OCI-LY3 (cell line): ENCODE data around the gene CD300LG.

ENCODE experiments used
- H2AFZ ChIP-seq: fragments of 200-600, 300-600 bp; shearing (Covaris generic); 2 replicates; pipeline ENCODE4 v1.6.0; 2014; ENCODE audit warnings: antibody characterized with exemption, low read depth, low read length
- H3K27ac ChIP-seq: fragments of 200-600, 300-600 bp; sonication (generic); 2 replicates; pipeline ENCODE4 v1.5.1; 2014; ENCODE audit warnings: mild to moderate bottlenecking, low read length, moderate library complexity, mixed read lengths
- H3K27me3 ChIP-seq: fragments of 200-600, 300-600 bp; sonication (generic); 2 replicates; pipeline ENCODE4 v1.6.1; 2014; ENCODE audit warnings: low read depth, low read length, mixed read lengths
- H3K36me3 ChIP-seq: fragments of 200-600, 300-600 bp; sonication (generic); replicated peaks from 2 replicates; pipeline ENCODE3; 2014; ENCODE audit warnings: low read depth, low read length, mixed read lengths
- H3K4me1 ChIP-seq: fragments of 300-600, 200-600 bp; sonication (generic); 2 replicates; pipeline ENCODE4 v1.6.1; 2014; ENCODE audit warnings: low read length, mixed read lengths
- H3K4me2 ChIP-seq: fragments of 200-600, 300-600 bp; sonication (generic); 2 replicates; pipeline ENCODE4 v1.6.1; 2014; ENCODE audit warnings: low read length, mixed read lengths
- H3K4me3 ChIP-seq: fragments of 300-600, 200-600 bp; sonication (generic); 2 replicates; pipeline ENCODE4 v1.5.1; 2014; ENCODE audit warnings: antibody characterized with exemption, mild to moderate bottlenecking, low read length, moderate library complexity
- H3K79me2 ChIP-seq: fragments of 300-600, 200-600 bp; shearing (Covaris generic); 2 replicates; pipeline ENCODE4 v1.6.1; 2014; ENCODE audit warnings: mild to moderate bottlenecking, low read length, mixed read lengths
- H3K9ac ChIP-seq: fragments of 300-600, 200-600 bp; shearing (Covaris generic); 2 replicates; pipeline ENCODE4 v1.6.0; 2014; ENCODE audit warnings: mild to moderate bottlenecking, low read length, moderate library complexity
- H3K9me3 ChIP-seq: fragments of 200-600, 300-600 bp; shearing (Covaris generic); 2 replicates; pipeline ENCODE4 v1.6.1; 2014; ENCODE audit warnings: low read length, mixed read lengths; ENCODE audit not compliant: insufficient read depth
- H4K20me1 ChIP-seq: fragments of 200-600, 300-600 bp; sonication (generic); 2 replicates; pipeline ENCODE4 v1.6.1; 2016; ENCODE audit warnings: low read length, mixed read lengths; ENCODE audit not compliant: insufficient read depth
- CTCF ChIP-seq: fragments of 200-600, 300-600 bp; sonication (generic); IDR thresholded peaks from 2 replicates; pipeline ENCODE4 v1.5.1; 2014; ENCODE audit warnings: antibody characterized with exemption, low read length, low read depth
- EZH2phosphoT487 ChIP-seq: fragments of 200-600 bp; shearing (Covaris generic); IDR thresholded peaks from 2 replicates; pipeline ENCODE4 v1.6.1; 2018; ENCODE audit warnings: antibody characterized with exemption, mixed run types, low read depth

Gene CD300LG

GRCh38 chr17:43860927-43861622 lies 14.1 kb downstream of the CD300LG start:
- Histone ChIP-seq H3K36me3 (no peaks in the 10 kb centered on the region), H3K4me2 (no peak overlapping the region), H3K27me3 (peaks cover 19% of the 10 kb centered on the region), H3K79me2 (no peaks in the 10 kb centered on the region), H3K4me3 (no peak overlapping the region), H2AFZ (no peak overlapping the region), H3K27ac (no peak overlapping the region), H3K4me1 (peaks cover 12% of the 10 kb centered on the region; the same call in 1 of the 2 replicates), H4K20me1 (no peaks in the 10 kb centered on the region), H3K9me3 (no peaks in the 10 kb centered on the region), H3K9ac (no peak overlapping the region)
- TF ChIP-seq EZH2phosphoT487, result no peak
- TF ChIP-seq CTCF, result no peak

DNA sequence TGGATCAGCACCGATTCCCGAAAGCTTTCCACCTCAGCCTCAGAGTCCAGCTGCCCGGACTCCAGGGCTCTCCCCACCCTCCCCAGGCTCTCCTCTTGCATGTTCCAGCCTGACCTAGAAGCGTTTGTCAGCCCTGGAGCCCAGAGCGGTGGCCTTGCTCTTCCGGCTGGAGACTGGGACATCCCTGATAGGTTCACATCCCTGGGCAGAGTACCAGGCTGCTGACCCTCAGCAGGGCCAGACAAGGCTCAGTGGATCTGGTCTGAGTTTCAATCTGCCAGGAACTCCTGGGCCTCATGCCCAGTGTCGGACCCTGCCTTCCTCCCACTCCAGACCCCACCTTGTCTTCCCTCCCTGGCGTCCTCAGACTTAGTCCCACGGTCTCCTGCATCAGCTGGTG lies 15.0 kb downstream of the CD300LG start:
- H3K9me3 ChIP-seq, result no peaks in the 10 kb centered on the region
- peaks cover 24% of the 10 kb centered on the region for H3K27me3 ChIP-seq
- TF ChIP-seq CTCF, result no peak
- no peak for TF ChIP-seq EZH2phosphoT487
- H3K79me2 ChIP-seq, result no peaks in the 10 kb centered on the region
- no peak overlapping the region for H3K4me2 ChIP-seq
- no peaks in the 10 kb centered on the region for H3K36me3 ChIP-seq
- H4K20me1 ChIP-seq, result no peaks in the 10 kb centered on the region
- H3K4me3 ChIP-seq, result no peak overlapping the region
- H2AFZ ChIP-seq, result no peak overlapping the region
- H3K9ac ChIP-seq, result no peak overlapping the region
- H3K4me1 ChIP-seq, result peaks cover 12% of the 10 kb centered on the region; the same call in 1 of the 2 replicates
- no peak overlapping the region for H3K27ac ChIP-seq

DNA sequence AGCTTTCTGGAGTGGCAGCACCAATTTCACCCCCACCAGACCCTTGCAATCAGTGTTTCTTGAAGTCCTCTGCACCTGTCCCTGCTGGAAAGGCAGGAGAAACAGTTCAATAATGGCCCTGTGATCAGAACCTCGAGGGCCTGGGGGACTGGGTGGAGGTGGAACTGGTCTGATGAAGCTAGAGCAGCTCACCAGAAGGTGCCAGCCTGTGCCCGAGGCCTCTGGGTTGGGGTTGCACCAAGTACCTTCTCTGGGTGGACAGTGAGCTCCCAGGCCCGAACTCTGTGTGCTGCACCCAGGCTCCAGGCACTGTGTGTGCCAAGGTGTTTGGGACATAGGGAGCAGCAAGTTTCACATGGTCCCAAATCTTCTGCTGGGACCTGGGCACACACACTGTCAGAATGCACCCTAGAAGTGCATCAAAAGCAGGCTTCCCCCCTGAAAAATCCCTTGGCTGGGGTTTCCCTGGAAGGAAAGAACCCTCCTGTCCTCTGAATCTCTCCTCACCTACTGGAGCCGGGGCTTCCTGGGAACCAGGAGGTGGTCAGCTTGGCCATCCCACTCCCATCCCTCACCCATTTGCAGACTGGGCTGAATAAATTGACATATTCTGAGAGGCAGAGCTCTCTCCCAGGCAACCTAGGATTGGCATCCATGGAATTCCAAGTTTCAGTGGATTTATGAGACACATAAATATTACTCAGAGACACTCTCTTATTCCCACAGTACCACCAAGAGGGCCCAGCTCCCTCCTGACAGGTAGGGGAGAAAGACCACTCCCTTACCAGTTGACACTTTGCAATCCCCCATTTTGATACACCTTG lies 17.4 kb downstream of the CD300LG start:
- Histone ChIP-seq H3K4me1 (peaks cover 19% of the 10 kb centered on the region; the same call in 1 of the 2 replicates), H3K4me2 (no peak overlapping the region), H2AFZ (no peak overlapping the region), H3K27me3 (peaks cover 40% of the 10 kb centered on the region), H3K27ac (no peak overlapping the region), H3K36me3 (no peaks in the 10 kb centered on the region), H4K20me1 (no peaks in the 10 kb centered on the region), H3K4me3 (no peak overlapping the region), H3K9ac (no peak overlapping the region), H3K9me3 (peaks cover 8% of the 10 kb centered on the region; the same call in 1 of the 2 replicates), H3K79me2 (no peaks in the 10 kb centered on the region)
- TF ChIP-seq EZH2phosphoT487 (no peak), CTCF (no peak)
